Heart left ventricle (tissue), 16 donors: ENCODE data around the gene ACTA2. TPM values are rescaled to one million over a fixed set of nuclear protein-coding genes. Genes with fewer than 3 reads are reported as not detected.

Source experiments
- ATAC-seq, 4 donors: fragments of 200-7000 bp; cut with Tn5 transposase; one replicate each; pipeline ENCODE4 v1.9.1; 2020 to 2022; ENCODE audit warnings: moderate library complexity in 4 of 4, mild to moderate bottlenecking in 3 of 4, moderate number of reproducible peaks in 1 of 4
- DNase-seq, 5 donors: peaks; one replicate each; pipeline ENCODE4 v3.0.0-alpha.2; 2020
- H3K27ac ChIP-seq, 12 donors: fragments of 200-600 bp; sonication (generic) in 4 of 12; one replicate each; pipeline versions ENCODE4 v1.5.0 to v1.8.0; 2016 to 2022; ENCODE audit warnings: mild to moderate bottlenecking in 2 of 12
- H3K27me3 ChIP-seq, 9 donors: fragments of 200-600 bp; sonication (generic) in 2 of 9; one replicate each; pipeline versions ENCODE4 v1.5.1 to v1.8.0; 2016 to 2022; ENCODE audit warnings: mild to moderate bottlenecking in 3 of 9
- H3K36me3 ChIP-seq, 9 donors: fragments of 200-600 bp; sonication (generic) in 2 of 9; one replicate each; pipeline versions ENCODE4 v1.5.0 to v1.8.0; 2018 to 2022; ENCODE audit warnings: mild to moderate bottlenecking in 2 of 9
- H3K4me1 ChIP-seq, 12 donors: fragments of 200-600 bp; sonication (generic) in 4 of 12; one replicate each; pipeline versions ENCODE4 v1.5.0 to v1.8.0; 2016 to 2022; ENCODE audit warnings: mild to moderate bottlenecking in 3 of 12
- H3K4me3 ChIP-seq, 12 donors: fragments of 200-600 bp; sonication (generic) in 4 of 12; one replicate each; pipeline versions ENCODE4 v1.5.0 to v1.8.0; 2017 to 2022; ENCODE audit warnings: mild to moderate bottlenecking in 9 of 12, moderate library complexity in 4 of 12
- H3K9me3 ChIP-seq, 12 donors: fragments of 200-600 bp; sonication (generic) in 4 of 12; one replicate each; pipeline versions ENCODE4 v1.5.0 to v1.8.0; 2016 to 2022; ENCODE audit warnings: mild to moderate bottlenecking in 1 of 12
- POLR2A ChIP-seq, 2 donors: fragments of 450-650 bp; IDR thresholded peaks; one replicate each; pipeline ENCODE4 v1.6.1; 2017; ENCODE audit warnings: antibody characterized with exemption in 2 of 2, mild to moderate bottlenecking in 2 of 2, moderate library complexity in 2 of 2
- WGBS, 4 donors: extraction: QIAGEN DNeasy Blood & Tissue Kit in 2 of 4; methylation state at CpG; one replicate each; pipeline versions ENCODE4 v1.1.5 to v1.1.7; 2013 to 2018; 5-methylcytosine and 5-hydroxymethylcytosine counted together
- intact Hi-C, 10 donors: fragments of 100-400 bp; cut with DNase I; formaldehyde crosslinking; loops; one replicate each; pipeline versions ENCODE4 v1.11.1 to v1.14.2; 2022
- polyA plus RNA-seq, 2 donors: library from polyadenylated mRNA; stranded (reverse); fragments of 200-250 nt; gene quantifications; one replicate each; pipeline ENCODE4 v1.2.3, GENCODE V29; 2013
- total RNA-seq, 9 donors: library from RNA; depleted of rRNA in 2 of 9; stranded (reverse); fragments of >200 nt in 2 of 9; fragmentation: NEBNext Ultra II Directional in 3 of 9; extraction: Animal tissue kit (Norgen Biotek cat#: 25700) in 3 of 9; gene quantifications; one replicate each; pipeline versions ENCODE4 v1.1.0 to v1.2.4, GENCODE V29; 2016 to 2023
- TF ChIP-seq, protein P1 (sequence below), 12 donors: fragments of 200-600 bp; sonication (generic) in 4 of 12; IDR thresholded peaks; one replicate each; pipeline versions ENCODE4 v1.5.0 to v1.8.0; 2018 to 2022; ENCODE audit warnings: antibody characterized with exemption in 12 of 12, mild to moderate bottlenecking in 5 of 12
- donor health status: ischemic (EF 13 %, LVEDD 7.1; RV severe dilation, severe dysfunction).
- donor health status: healthy with polysubstance abuse.
- donor health status: DM: no; HTN: yes; CAD: no.
- donor health status: DM: no; HTN: no; CAD: no.
- donor health status: ischemic (EF 25% LVEDD 6.9; RV normal size, moderate dysfunction).
- donor health status: ischemic (EF 25% LVEDD 5.7; RV mildly dilated, moderate dysfunction).
- donor health status: healthy.
- donor health status: DM: yes; HTN: yes; CAD: no.
- donor health status: ischemic (EF 35%, LVEDD 5.7; RV mildly dilated, moderate dysfunction).
- donor health status: nonischemic (EF 11% LVEDD 7.7; RV severe dilation, severe dysfunction).
- donor health status: DM: yes; HTN: yes; CAD: no.
- donor health status: PGD.
- donor health status: ischemic (EF 29% LVEDD 5.4; RV normal size, mild dysfunction).
- donor health status: nonischemic (EF 23%, LVEDD 6.1; RV moderate dilation, normal function).

The ACTA2 gene
- total and polyA plus RNA-seq, 11 donors, result 70.9 to 244 (median 110) TPM

DNA sequence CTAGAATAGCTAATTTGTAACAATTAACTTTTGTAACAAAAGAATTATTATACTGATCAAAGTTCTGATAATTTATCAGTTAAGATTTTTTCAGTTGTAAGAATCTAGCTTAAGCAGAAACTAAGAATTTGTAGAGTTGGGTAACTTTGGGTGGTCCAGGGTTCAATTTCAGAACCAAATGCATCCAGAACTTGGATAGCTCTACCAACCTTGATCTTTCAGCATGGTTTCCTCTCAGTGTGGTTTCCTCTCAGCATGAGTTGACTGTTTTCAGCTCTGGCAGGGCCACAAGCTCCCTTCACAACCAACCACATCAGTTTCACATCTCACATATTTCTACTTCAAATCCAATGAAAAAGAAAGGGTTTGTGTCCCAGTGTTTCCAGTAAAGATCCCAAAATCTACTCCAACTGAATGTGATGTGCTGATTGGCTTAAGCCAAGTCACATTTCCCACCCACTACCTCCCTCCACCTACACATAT, 34.7 kb upstream of the ACTA2 start:
- no peak for DNase-seq
- H3K27ac ChIP-seq, result peak overlapping the region in 3 of 12 donors; percentile 0 to 95 (median 35)
- no peaks in the 10 kb centered on the region for H3K36me3 ChIP-seq
- TF ChIP-seq POLR2A (IDR thresholded peaks at IDR 0.05), result no peak
- TF ChIP-seq, protein P1, sequence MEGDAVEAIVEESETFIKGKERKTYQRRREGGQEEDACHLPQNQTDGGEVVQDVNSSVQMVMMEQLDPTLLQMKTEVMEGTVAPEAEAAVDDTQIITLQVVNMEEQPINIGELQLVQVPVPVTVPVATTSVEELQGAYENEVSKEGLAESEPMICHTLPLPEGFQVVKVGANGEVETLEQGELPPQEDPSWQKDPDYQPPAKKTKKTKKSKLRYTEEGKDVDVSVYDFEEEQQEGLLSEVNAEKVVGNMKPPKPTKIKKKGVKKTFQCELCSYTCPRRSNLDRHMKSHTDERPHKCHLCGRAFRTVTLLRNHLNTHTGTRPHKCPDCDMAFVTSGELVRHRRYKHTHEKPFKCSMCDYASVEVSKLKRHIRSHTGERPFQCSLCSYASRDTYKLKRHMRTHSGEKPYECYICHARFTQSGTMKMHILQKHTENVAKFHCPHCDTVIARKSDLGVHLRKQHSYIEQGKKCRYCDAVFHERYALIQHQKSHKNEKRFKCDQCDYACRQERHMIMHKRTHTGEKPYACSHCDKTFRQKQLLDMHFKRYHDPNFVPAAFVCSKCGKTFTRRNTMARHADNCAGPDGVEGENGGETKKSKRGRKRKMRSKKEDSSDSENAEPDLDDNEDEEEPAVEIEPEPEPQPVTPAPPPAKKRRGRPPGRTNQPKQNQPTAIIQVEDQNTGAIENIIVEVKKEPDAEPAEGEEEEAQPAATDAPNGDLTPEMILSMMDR (IDR thresholded peaks at IDR 0.05), result peak in 1 of 12 donors; percentile 22
- no peaks in the 10 kb centered on the region for H3K27me3 ChIP-seq
- ATAC-seq, result no peak
- H3K4me1 ChIP-seq, result peaks cover 0 to 64% (median 19%) of the 10 kb centered on the region in 12 donors
- H3K9me3 ChIP-seq, result no peaks in the 10 kb centered on the region
- no peak overlapping the region for H3K4me3 ChIP-seq
- intact Hi-C loops, result loop anchor here in 9 of 10 donors (1.0 to 5.0 kb wide), 7 partner anchors 49 to 155 kb away; no protein-coding TSS in a partner anchor

DNA sequence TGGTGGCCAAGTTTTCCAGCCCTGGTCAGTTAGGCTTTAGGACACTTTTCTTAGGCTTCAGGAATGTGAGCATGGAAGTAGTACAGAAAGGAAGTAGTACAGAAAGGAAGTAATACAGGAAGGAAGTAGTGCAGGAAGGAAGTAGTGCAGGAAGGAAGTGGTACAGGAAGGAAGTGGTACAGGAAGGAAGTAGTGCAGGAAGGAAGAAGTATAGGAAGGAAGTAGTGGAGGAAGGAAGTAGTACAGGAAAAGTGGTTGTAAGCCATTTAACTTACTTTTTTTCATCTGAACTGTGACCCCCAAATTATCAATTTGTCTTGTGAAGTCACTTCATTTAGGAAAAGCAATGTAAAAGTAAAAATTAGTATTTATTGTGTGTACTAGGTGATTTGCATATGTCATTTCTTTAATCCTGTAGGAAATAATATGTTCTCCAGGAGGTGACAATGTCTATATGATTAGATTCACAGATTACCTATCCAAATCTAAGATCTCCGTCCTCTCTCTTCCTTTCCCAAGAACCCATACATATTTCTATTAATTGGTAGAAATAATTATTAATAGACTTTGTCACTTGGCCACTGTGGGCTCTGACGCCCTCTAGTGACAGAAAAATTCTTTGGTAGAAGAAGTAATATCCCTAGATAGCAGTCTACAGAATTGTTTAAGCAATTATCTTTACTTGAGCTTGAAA, 34.1 kb upstream of the ACTA2 start:
- H3K9me3 ChIP-seq, result no peaks in the 10 kb centered on the region
- TF ChIP-seq POLR2A (IDR thresholded peaks at IDR 0.05), result no peak
- TF ChIP-seq, protein P1 (IDR thresholded peaks at IDR 0.05), result peak; percentile 74 to 93 (median 84)
- intact Hi-C loops, result loop anchor here in 9 of 10 donors (1.0 to 5.0 kb wide), 8 partner anchors 48 to 154 kb away; no protein-coding TSS in a partner anchor
- H3K4me1 ChIP-seq, result peaks cover 0 to 67% (median 20%) of the 10 kb centered on the region in 12 donors
- H3K27ac ChIP-seq, result peak overlapping the region in 2 of 12 donors; percentile 43 to 95
- no peak for ATAC-seq
- H3K36me3 ChIP-seq, result no peaks in the 10 kb centered on the region
- no peak overlapping the region for H3K4me3 ChIP-seq
- WGBS, 4 donors, result 8 to 18% (median 15%) methylated on average over 2 of the region's 2 CpGs
- H3K27me3 ChIP-seq, result no peaks in the 10 kb centered on the region
- DNase-seq, result no peak

DNA sequence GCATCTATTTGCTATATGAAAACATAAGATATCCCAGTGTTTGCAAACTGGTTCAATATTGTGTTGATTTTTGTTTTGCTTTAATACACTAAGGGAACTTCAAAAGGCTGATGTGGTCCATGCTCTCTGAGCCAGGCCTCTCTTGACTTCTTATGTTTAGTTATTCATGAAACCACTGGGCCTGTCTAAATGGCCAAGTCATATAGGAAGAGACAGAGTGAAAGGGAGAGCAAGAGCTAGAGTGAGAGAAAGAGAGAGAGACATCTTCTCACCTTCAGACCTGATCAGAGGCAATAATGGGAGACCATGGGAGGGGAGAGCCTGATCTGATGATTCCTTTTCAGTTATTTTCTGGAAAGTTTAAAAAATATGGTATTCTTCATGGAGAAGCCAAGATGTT, 32.0 kb upstream of the ACTA2 start:
- Histone ChIP-seq H3K9me3 (no peaks in the 10 kb centered on the region), H3K27ac (peak overlapping the region in 2 of 12 donors; percentile 18 to 78), H3K4me3 (no peak overlapping the region), H3K4me1 (peaks cover 0 to 78% (median 23%) of the 10 kb centered on the region in 12 donors), H3K36me3 (no peaks in the 10 kb centered on the region), H3K27me3 (no peaks in the 10 kb centered on the region)
- ATAC-seq, result no peak
- TF ChIP-seq POLR2A (IDR thresholded peaks at IDR 0.05), result no peak
- TF ChIP-seq, protein P1 (IDR thresholded peaks at IDR 0.05), result no peak
- intact Hi-C loops, result loop anchor here in 1 of 10 donors (2.0 kb wide), 1 partner anchor 104 kb away; the partner anchor contains the start of gene STAMBPL1
- DNase-seq, result no peak

DNA sequence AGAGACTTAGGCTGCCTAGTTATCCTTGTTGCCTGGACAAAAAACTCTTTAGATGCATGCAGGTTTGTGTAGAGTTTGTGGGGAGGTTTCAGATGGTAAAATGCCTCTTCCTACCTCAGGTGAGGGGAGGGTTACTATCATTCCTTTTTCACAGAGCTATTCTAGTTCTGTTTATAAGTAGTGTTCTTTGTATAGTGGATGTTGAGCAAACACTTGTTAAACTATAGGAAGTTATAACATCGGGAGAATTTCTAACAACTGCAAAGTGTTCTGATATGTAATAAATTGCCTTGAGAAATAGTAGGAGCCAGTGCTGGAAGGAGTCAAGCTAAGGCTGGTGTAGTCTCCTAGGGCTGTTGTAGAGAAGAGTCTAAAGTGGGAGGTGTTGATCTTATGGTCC, 31.4 kb upstream of the ACTA2 start:
- H3K27me3 ChIP-seq, result no peaks in the 10 kb centered on the region
- 76 to 93% (median 86%) methylated on average over 1 of the region's 1 CpG for whole genome bisulfite sequencing, 4 donors
- no peak overlapping the region for H3K4me3 ChIP-seq
- no peak for TF ChIP-seq POLR2A (IDR thresholded peaks at IDR 0.05)
- TF ChIP-seq, protein P1 (IDR thresholded peaks at IDR 0.05), result no peak
- intact Hi-C loops, result loop anchor here in 1 of 10 donors (2.0 kb wide), 1 partner anchor 103 kb away; the partner anchor contains the start of gene STAMBPL1
- no peak for ATAC-seq
- H3K9me3 ChIP-seq, result no peaks in the 10 kb centered on the region
- H3K36me3 ChIP-seq, result no peaks in the 10 kb centered on the region
- peaks cover 0 to 78% (median 22%) of the 10 kb centered on the region in 12 donors for H3K4me1 ChIP-seq
- DNase-seq, result no peak
- H3K27ac ChIP-seq, result peak overlapping the region in 6 of 12 donors; percentile 7 to 78 (median 24)
